Endometrial microvascular endothelial cells (primary cell): ENCODE data around the gene IGFLR1. TPM values are rescaled to one million over a fixed set of nuclear protein-coding genes. Genes with fewer than 3 reads are reported as not detected.
"Not testable (repeated sequence)": the region's sequence is repeated elsewhere in the genome, so short reads cannot be mapped to it uniquely, and the experiment has no call there.

Experiments used
- in situ Hi-C: cut with HindIII; loops from 2 replicates; pipeline ENCODE4 v1.10.0; 2017; ENCODE audit warnings: low sequenced_read_pairs, low pct_unique_long_range_greater_than_20kb; ENCODE audit errors: inconsistent ontology term
- total RNA-seq: library from RNA; depleted of rRNA; stranded (reverse); fragments of >200 nt; gene quantifications from one replicate; pipeline ENCODE4 v1.2.3, GENCODE V29; 2015; ENCODE audit errors: inconsistent ontology term

The IGFLR1 gene
- total RNA-seq, 1 donor from 2014 or later: 2.0 TPM

DNA sequence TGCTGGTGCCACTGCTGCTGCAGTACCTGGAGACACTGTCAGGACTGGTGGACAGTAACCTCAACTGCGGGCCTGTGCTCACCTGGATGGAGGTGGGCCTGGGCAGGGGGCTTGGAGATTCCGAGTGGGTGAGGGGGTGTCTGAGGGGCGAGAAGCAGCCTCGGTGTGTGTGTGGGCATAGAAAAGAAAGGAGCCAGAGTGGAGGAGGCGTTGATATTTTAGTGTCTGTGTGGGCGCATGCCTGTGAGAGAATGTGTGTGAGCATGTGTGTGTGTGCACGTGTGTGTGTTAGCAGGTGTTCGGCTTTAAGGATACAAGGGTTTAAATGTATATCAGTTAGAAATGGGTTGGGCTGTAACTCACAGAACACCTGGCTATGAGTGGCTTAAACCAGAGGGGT is 36.8 kb upstream of the IGFLR1 start:
- in situ Hi-C loops: no loop called here

DNA sequence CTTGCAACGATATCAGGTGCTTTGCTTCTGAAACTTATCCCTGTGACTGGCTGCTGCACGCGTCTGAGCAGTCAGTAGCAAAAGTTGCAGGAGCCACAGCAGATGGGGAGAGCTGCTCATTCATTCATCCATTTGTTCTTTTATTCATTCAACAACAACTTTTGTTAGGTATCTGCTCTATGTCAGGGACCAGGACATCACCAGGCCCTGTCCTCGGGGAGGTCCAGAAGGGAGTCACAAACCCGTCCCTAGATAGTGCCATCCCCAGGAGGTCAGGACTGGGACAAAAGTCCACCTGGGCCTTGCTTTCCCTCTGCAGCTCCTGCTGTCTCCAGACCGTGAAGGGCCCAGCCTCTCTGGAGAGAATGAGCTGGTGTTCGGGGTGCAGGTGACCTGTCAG is 35.7 kb upstream of the IGFLR1 start:
- in situ Hi-C loops: no loop called here

DNA sequence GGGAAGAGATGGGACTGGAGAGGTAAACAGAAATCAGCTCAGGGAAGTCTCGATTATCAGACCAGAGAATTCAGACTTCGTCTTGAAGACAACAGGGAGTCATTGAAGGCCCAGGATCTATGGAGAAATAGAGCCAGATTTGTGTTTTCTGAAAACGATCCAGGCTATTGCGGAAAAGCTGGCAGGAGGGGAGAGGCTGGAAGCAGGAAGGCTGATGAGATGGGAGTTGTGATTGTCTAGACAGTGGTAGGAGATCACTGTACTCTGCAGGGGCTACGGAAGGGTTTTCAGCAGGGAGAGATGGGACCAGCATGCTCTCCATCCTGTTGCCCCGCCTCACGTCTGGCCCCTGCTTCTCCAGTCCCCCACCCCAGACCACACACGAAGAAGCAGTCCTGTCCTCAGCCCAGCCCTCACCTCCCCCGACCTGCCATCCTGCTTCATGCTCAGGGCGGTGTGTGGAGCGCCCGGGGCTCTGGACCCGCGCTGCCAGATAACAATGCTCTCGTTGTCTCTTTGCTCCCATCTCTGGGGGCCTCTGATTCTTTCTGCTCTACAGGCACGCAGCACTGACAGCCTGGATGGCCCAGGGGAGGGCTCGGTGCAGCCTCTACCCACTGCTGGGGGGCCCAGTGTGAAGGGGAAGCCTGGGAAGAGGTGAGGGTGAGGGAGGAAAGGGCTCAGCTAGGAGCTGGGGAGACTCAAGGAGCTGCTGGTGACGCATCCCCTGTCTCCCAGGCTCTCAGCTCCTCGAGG is 35.0 kb upstream of the IGFLR1 start:
- in situ Hi-C loops: no loop called here

DNA sequence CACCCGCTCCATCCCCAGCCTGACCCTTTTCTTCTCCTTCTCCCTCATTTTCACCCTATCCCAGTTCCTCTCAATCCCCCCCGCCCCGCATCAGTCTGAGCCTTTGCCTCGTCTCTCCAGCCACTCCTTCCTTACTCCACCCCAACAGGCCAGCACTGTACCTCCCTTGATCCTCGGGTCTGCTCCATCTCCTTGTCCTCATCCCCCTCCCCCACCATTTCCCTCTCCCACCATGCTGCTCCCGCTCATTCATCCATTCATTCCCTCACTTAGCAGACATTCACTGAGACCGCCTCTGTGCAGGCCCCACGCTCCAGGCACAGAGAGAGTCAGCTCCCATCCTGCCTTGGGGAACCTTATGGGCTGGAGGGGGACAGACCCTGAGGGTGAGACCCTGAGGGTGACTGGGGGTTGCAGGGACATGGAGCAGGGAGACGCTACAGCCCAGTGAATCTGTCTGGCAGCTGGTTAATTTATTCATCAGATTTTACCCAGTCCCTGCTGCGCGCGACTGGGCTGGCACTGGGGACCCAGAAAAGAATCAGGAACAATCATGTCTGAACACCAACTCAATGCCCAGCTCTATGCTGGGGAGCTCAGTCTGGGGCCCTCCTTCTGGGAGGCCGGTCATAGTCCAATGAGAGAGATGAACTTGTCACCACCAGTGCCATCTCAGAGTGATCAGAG is 34.0 kb upstream of the IGFLR1 start:
- in situ Hi-C loops: no loop called here

DNA sequence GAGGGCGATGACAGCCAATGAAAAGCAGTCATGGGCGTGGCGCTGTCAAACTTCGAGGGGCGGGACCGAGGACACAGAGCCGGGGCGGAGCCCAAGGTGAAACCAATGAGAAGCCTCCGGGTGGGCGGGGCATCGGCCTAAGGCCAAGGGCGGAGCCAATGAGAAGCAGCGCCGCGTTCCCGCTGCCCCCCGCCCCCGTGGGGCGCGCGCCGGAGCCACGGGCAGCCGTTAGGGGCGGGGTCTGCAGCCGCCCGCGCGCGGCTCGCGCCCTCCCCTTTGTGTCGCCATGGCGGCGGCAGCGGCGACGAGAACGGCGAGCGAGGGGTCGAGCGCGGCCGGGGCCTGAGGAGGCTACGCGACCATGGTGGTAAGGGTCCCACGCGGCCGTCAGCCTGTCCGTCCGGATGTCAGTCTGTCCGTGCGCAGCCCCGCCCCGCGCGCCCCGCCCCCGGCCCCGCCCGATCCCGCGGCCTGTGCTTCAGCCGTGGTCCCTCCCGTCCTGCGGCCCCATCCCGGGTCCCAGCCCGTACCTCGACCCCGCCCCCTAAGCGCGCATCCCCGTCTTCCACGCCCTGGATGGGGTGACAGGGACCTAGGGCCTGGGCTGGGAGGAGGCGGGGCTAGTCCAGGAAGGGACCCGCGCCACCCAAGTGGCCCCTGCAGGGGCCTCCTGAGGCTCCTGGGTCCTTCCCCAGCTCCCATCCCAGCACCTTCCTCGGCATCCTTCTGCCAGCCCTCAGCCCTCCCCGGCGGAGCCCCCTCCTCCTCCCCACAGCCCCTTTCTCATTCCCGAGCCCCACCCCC is 33.2 kb upstream of the IGFLR1 start, which contains the start of gene ARHGAP33:
Gene ARHGAP33, plus strand, starts transcription at position 267 of the 804 bp plus-strand sequence. Its CDS starts 95 bp downstream, at position 362.
- in situ Hi-C loops: no loop called here

DNA sequence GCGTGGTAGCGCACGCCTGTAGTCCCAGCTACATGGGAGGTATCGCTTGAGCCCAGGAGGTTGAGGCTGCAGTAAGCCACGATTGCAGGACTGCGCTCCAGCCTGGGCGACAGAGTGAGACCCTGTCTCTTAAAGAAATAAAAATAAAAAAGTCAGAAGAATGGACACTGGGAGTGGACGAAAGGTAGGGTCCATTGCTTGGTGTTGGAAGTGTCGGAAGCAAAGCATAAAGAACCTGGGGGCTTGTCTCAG is 32.7 kb upstream of the IGFLR1 start:
- in situ Hi-C loops: no loop called here

DNA sequence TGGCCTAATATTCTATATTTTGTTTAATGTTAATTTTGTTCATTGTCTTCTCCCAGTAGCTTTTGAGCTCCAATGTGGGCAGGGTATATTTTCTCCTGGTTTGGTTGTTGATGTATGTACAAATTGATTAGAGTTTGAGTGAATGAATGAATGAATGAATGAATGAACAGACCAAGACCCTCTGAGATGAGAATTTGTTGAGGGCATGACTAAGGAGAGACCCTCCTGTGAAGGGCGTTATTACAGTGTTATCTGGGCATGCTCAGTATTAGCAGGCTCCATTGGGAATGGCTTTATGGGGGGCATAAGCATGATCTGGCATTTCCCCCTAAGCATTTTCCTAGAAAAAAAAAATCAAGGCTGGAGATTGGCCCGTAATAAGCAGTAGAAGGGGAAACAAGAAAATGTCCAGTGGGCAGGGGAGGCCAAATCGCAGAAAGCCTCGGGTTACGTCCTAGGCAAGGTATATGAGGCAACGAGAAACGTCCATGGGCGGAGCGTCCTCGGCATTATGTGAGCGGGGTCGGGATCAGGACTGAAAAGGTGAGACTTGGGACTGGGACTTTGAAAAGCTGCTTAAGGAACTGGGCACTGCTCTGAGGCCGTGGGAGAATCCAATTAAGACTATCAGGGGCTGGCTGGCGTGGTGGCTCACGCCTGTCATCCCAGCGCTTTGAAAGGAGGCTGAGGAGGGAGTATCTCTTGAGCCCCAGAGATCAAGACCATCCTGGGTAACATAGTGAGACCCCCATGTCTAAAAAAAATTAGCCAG is 32.2 kb upstream of the IGFLR1 start:
- in situ Hi-C loops: no loop called here

DNA sequence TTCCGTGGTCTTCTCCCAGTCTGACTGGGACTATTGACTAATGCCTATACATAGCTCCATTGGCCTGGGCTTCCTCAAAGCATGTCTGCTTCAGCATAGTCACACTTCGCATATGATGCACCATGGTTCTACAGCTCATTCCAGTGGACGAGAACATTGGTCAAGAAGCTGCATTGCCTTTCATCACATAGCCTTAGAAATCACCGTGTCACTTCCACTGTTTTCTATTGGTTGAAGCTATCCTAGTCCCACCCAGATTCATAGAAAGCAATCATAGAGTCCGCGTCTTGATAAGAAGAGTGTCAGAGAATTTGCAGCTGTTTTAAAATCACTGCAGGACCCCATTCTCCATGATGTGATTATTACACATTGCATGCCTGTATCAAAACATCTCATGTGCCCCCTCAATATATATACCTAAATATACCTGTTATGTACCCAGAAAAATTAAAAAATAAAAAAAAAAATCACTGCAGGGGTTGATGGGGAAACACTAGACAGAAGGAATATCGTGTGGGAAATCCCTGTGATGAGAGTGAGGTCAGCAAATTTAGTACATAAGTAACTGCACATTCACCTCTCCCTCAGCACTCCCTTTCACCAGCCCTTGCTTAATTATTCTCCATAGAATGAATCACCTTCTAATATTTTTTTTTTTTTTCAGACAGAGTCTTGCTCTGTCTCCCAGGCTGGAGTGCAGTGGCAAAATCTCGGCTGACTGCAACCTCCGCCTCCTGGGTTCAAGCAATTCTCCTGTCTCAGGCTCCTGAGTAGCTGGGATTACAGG is 31.0 kb upstream of the IGFLR1 start:
- in situ Hi-C loops: no loop called here

DNA sequence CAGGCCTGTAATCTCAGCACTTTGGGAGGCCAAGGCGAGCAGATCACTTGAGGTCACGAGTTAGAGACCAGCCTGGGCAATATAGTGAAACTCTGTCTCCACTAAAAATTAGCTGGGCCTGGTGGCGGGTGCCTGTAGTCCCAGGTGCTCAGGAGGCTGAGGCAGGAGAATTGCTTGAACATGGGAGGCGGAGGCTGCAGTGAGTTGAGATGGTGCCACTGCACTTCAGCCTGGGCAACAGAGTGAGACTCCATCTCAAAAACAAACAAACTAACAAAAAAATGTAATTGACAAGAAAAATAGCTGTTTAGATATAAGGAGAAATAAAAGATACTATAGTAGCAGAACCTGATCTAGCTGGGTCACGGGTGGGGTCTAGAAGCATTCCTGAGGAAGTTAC is 30.1 kb upstream of the IGFLR1 start:
- in situ Hi-C loops: not testable (repeated sequence)

DNA sequence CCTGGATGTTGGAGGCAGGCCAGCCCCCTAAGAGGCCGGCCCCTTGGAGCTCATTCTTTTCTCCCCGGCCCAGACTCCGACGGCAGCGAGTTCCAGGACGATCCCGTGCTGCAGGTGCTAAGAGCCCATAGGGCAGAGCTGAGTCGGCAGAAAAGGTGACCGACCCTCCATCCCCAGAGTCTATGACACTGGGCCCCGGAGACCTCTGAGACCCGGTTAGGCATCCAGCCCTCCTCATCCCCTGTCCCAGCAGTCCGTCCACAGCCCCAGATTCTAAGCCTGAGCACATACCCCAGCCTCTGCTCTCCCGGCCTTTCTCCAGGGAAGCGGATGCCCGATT is 25.8 kb upstream of the IGFLR1 start:
- in situ Hi-C loops: no loop called here

DNA sequence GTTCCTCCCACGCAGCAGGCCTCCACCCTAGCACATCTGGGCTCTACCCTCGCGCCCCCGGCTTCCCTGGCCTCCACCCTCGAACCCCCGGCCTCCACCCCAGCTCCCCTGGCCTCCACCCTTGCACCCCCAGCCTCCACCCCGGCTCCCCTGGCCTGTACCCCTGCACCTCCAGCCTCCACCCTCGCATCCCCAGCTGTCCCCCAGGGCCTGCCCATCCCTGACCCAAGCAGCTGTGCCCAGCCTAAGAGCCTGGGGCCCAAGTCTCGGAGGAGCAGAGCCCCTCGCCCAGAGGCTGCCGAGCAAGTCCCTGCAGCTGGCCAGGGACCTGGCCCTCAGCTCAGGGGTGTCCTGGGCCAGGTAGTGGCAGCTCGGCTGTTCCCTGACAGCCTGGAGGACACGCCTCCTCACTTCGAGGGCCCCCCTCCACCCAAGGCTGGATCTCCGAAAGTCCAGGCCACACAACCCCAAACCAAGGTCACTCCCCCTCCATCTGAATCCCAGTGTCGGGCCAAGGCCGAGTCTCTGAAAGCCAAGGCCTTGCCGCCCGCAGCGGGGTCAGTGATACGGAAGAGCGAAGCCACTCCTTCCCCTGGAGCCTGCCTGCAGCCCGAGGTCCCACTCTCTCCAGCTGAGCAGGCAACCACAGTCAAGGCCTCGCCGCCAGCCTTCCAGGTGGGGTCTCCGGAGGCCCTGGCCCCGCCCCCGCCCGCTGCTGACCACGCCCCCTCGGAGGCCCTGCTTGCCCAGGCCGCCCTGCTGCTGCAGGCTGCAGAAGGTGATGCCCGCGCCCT is 25.2 kb upstream of the IGFLR1 start:
- in situ Hi-C loops: no loop called here

DNA sequence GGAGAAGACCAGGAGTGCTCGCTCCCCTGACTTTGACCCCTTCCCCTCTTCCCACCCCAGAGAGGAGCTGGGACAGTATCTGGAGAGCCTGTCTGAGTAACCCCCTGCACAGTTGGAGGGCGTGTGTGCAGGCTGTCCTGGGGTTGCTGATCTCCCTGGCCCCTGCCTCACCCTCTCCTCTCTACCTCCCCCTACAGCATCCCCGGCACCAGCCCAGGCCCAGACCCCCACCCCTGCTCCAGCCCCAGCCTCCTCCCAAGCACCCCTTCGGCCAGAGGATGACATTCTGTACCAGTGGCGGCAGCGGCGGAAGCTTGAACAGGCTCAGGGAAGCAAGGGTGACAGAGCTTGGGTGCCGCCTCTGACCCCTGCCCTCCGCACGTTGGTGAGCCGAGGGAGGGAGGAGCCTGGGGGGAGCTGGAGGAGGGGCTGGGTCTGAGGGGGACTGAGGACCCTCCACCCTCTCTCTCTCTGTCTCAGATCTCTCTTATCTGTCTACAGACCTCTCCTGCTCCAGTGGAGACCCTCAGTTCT is 24.4 kb upstream of the IGFLR1 start:
- in situ Hi-C loops: no loop called here

DNA sequence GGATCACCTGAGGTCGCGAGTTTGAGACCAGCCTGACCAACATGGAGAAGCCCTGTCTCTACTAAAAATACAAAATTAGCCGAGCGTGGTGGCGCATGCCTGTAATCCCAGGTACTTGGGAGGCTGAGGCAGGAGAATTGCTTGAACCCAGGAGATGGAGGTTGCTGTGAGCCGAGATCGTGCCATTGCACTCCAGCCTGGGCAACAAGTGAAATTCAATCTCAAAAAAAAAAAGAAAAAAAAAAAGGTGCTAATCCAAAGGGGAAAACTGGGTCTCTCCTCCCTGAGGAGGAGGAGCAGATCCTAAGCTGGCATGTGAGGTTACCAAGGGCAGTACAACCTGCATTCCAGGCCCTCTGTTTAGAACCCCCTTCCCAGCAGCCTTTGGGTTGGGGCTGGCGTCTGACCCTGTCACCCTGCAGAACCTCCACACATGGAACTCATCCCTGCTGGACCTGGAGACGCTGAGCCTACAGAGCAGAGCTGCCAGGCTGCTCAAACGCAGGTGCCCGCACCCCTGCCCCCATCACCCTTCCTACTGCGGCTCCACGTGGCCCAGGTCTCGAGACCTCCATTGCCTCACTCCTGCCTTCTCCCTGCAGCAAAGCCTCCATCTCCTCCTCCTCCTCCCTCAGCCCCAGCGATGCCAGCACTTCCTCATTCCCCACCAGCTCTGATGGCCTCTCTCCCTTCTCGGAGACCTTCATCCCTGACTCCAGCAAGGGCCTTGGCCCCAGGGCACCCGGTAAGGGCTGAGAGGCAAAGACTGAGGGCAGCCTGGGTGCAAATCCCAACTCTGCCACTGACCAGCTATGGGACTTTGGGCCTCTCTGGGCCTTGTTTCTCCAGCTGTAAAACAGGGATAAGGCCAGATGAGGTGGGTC is 22.4 kb upstream of the IGFLR1 start:
- in situ Hi-C loops: no loop called here

DNA sequence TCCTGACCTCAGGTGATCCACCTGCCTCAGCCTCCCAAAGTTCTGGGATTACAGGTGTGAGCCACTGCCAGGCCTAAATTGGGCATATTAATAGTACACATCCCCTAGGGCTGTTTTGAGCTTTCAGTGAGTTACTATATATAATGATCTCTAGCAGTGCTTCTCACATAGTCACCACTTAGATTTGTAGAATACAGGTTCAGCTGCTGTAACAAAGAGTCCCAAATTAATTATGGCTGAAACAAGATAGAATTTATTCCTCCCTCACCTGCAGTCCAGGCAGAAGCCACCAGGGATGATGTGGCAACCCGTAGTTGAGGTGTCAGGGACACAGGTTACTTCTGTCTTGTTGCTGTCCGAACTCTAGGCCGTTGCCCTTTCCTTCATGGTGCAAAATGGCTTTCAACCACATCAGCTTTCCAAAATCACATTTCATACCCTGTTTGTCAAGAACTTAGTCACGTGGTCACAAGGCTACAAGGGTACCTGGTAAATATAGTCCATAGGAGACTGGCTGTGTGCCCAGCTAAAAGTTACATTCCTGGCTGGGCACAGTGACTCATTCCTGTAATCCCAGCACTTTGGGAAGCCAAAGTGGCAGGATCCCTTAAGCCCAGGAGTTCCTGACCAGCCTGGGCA is 18.6 kb upstream of the IGFLR1 start:
- in situ Hi-C loops: no loop called here

DNA sequence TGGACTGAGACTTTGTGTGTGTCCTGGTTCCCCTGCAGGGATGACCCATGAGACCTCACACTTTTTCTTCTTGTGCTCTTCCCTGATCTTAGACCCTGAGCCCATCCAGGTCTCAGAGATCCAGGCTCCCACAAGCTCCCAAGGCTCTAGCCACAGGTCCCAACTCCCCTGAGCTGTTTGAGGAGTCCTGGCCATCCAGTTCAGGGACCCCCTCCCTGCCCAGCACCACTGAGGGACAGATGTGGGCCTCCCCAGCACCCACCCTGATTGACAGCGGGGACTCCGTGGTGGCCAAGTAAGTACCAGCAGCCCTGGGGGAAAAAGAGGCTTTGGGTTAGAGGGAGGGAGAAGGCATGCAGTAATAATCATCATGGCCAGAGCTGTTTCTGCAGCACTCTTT is 17.4 kb upstream of the IGFLR1 start:
- in situ Hi-C loops: no loop called here
